ENCODE measurements around the gene ANKRD2. TPM values are rescaled to one million over a fixed set of nuclear protein-coding genes. Genes with fewer than 3 reads are reported as not detected.
A peak's percentile ranks its signal among the peaks of the same experiment; 100 is the strongest.

The ANKRD2 gene
- total RNA-seq, 1 experiment from 2014 or later: 5.8 TPM

DNA sequence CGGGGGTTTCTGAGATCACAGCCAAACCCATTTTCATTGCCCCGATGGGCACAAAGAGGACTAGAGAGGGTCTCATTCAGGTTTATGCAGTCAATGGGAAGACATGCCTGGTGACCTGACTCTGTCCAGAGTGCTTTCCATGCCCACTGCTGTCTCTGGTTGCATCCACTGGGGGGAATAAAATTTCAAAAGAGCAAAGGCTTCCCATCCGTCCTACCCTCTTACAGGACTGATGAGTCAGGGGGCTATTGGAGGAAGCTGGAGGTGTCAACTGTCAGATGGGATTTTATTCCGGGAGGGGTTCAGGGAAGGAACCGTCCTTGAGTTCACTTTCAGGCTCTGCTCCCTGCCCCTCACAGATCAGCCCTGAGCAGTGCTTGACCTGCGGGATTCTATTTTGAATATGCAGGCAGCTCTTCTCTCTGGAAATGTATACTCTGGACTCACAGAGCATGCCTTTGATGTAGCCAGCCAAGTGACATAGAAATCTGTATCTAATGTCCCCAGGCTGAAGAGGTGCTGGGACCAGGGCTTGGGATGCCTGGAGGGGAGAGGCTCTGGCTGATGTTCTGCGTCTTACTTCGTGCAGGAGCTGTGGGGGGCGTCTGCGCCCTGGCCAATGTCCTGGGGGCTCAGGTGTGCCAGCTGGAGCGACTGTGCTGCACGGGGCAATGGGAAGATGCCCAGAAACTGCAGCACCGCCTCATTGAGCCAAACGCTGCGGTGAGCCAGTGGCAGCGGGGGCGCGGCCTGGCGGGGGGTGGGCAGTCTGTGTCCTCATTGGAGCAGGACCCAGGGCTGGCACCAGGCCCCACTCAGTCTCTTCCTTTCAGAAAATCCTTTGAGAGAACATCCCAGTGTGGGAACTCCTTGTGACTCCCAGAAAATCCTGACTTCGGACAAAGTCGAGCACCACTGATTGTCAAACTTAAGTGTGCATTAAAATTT lies 29.0 kb downstream of the ANKRD2 start:
- Mint-ChIP-seq H3K27me3 (ENCODE audit: insufficient read depth, unreplicated experiment) (no peaks in the 10 kb centered on the region), H3K4me1 (ENCODE audit: insufficient read depth, unreplicated experiment) (peaks cover 26% of the 10 kb centered on the region), H3K9me3 (ENCODE audit: unreplicated experiment) (no peaks in the 10 kb centered on the region), H3K36me3 (ENCODE audit: insufficient read depth, unreplicated experiment) (peaks cover 7% of the 10 kb centered on the region), H3K27ac (ENCODE audit: low read depth, unreplicated experiment) (no peak overlapping the region), H3K4me3 (ENCODE audit: unreplicated experiment) (no peak overlapping the region)
- CTCF ChIA-PET: interaction anchor here (0.6 kb wide), 3 partner anchors 27 to 1226 kb away, joined by 3 to 5 read pairs (median 4); no protein-coding TSS in a partner anchor
- POLR2A ChIA-PET: no interaction called here
- no peak for DNase-seq (ENCODE audit: unreplicated experiment)
- intact Hi-C loops (cut with micrococcal nuclease): no loop called here
- TF ChIP-seq CTCF (IDR thresholded peaks at IDR 0.05; ENCODE audit: unreplicated experiment): no peak
- BruUV-seq (replicated peaks): no TSS peak

- Mint-ChIP-seq H3K4me3 (ENCODE audit: unreplicated experiment) (no peak overlapping the region), H3K9me3 (ENCODE audit: unreplicated experiment) (no peaks in the 10 kb centered on the region), H3K27me3 (ENCODE audit: insufficient read depth, unreplicated experiment) (no peaks in the 10 kb centered on the region), H3K36me3 (ENCODE audit: insufficient read depth, unreplicated experiment) (peaks cover 7% of the 10 kb centered on the region), H3K27ac (ENCODE audit: low read depth, unreplicated experiment) (peak overlapping the region; percentile 63), H3K4me1 (ENCODE audit: insufficient read depth, unreplicated experiment) (peaks cover 18% of the 10 kb centered on the region)
- ChIA-PET POLR2A (interaction anchor here (1.0 to 8.1 kb wide), 8 partner anchors 8 to 130 kb away, joined by 3 to 184 read pairs (median 8); partner anchors contain the start of genes ANKRD2, AVPI1, HOGA1 and PI4K2A), CTCF (interaction anchor here (0.6 to 14.4 kb wide), 8 partner anchors 9 to 150 kb away, joined by 3 to 373 read pairs (median 4); partner anchors contain the start of gene ANKRD2)
- no peak for TF ChIP-seq CTCF (IDR thresholded peaks at IDR 0.05; ENCODE audit: unreplicated experiment)
- no peak for DNase-seq (ENCODE audit: unreplicated experiment)
- intact Hi-C loops (cut with micrococcal nuclease): no loop called here
- no TSS peak for BruUV-seq (replicated peaks)
Measured at GRCh38 chr10:97607095-97607636, 34.6 kb downstream of the ANKRD2 start.

DNA sequence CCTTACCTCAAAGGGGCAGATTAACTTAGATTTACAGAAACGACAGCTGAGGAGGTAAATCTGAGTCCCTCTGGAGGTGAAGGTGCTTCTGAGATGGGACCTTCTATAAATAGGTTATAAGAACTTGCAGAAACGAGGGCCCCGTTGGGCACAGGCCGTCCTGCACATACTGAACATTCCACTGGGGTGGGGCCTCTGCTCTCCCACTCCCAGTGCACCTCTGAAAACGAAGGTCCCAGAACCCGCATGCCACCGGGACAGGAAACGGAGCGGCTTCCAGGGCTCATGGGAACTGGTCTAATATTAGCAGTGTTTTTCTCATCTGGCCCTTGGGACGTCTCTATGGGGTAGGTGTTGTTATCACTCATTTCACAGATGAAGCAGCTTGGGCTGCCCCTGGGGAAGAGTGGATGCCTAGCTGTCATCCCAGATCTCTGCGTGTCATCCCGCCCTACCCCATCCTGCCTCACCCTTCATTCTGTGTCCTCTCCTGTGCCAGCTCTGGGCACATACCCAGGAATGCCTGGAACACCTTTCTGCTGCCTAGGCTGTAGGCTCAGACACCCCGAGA lies 36.5 kb downstream of the ANKRD2 start:
- Mint-ChIP-seq H3K27me3 (ENCODE audit: insufficient read depth, unreplicated experiment) (no peaks in the 10 kb centered on the region), H3K4me3 (ENCODE audit: unreplicated experiment) (peak overlapping the region; percentile 58), H3K4me1 (ENCODE audit: insufficient read depth, unreplicated experiment) (peaks cover 12% of the 10 kb centered on the region), H3K27ac (ENCODE audit: low read depth, unreplicated experiment) (peak overlapping the region; percentile 92), H3K36me3 (ENCODE audit: insufficient read depth, unreplicated experiment) (peaks cover 5% of the 10 kb centered on the region), H3K9me3 (ENCODE audit: unreplicated experiment) (no peaks in the 10 kb centered on the region)
- POLR2A ChIA-PET: interaction anchor here (0.7 to 8.1 kb wide), 29 partner anchors 10 to 276 kb away, joined by 3 to 184 read pairs (median 4); partner anchors contain the start of genes ANKRD2, AVPI1, HOGA1 and MORN4
- TF ChIP-seq CTCF (IDR thresholded peaks at IDR 0.05; ENCODE audit: unreplicated experiment): no peak
- intact Hi-C loops (cut with micrococcal nuclease): no loop called here
- CTCF ChIA-PET: interaction anchor here (0.6 to 14.4 kb wide), 15 partner anchors 8 to 199 kb away, joined by 3 to 373 read pairs (median 4); partner anchors contain the start of genes ANKRD2, HOGA1 and UBTD1
- BruUV-seq (replicated peaks): no TSS peak
- DNase-seq (ENCODE audit: unreplicated experiment): peak; percentile 49
